OCI-LY3 (cell line): Measurements from ENCODE around the gene MOCOS.

Source experiments
- H2AFZ ChIP-seq: fragments of 200-600, 300-600 bp; shearing (Covaris generic); 2 replicates; pipeline ENCODE4 v1.6.0; 2014; ENCODE audit warnings: antibody characterized with exemption, low read depth, low read length
- H3K27ac ChIP-seq: fragments of 200-600, 300-600 bp; sonication (generic); 2 replicates; pipeline ENCODE4 v1.5.1; 2014; ENCODE audit warnings: mild to moderate bottlenecking, low read length, moderate library complexity, mixed read lengths
- H3K27me3 ChIP-seq: fragments of 200-600, 300-600 bp; sonication (generic); 2 replicates; pipeline ENCODE4 v1.6.1; 2014; ENCODE audit warnings: low read depth, low read length, mixed read lengths
- H3K36me3 ChIP-seq: fragments of 200-600, 300-600 bp; sonication (generic); replicated peaks from 2 replicates; pipeline ENCODE3; 2014; ENCODE audit warnings: low read depth, low read length, mixed read lengths
- H3K4me1 ChIP-seq: fragments of 300-600, 200-600 bp; sonication (generic); 2 replicates; pipeline ENCODE4 v1.6.1; 2014; ENCODE audit warnings: low read length, mixed read lengths
- H3K4me2 ChIP-seq: fragments of 200-600, 300-600 bp; sonication (generic); 2 replicates; pipeline ENCODE4 v1.6.1; 2014; ENCODE audit warnings: low read length, mixed read lengths
- H3K4me3 ChIP-seq: fragments of 300-600, 200-600 bp; sonication (generic); 2 replicates; pipeline ENCODE4 v1.5.1; 2014; ENCODE audit warnings: antibody characterized with exemption, mild to moderate bottlenecking, low read length, moderate library complexity
- H3K79me2 ChIP-seq: fragments of 300-600, 200-600 bp; shearing (Covaris generic); 2 replicates; pipeline ENCODE4 v1.6.1; 2014; ENCODE audit warnings: mild to moderate bottlenecking, low read length, mixed read lengths
- H3K9ac ChIP-seq: fragments of 300-600, 200-600 bp; shearing (Covaris generic); 2 replicates; pipeline ENCODE4 v1.6.0; 2014; ENCODE audit warnings: mild to moderate bottlenecking, low read length, moderate library complexity
- H3K9me3 ChIP-seq: fragments of 200-600, 300-600 bp; shearing (Covaris generic); 2 replicates; pipeline ENCODE4 v1.6.1; 2014; ENCODE audit warnings: low read length, mixed read lengths; ENCODE audit not compliant: insufficient read depth
- H4K20me1 ChIP-seq: fragments of 200-600, 300-600 bp; sonication (generic); 2 replicates; pipeline ENCODE4 v1.6.1; 2016; ENCODE audit warnings: low read length, mixed read lengths; ENCODE audit not compliant: insufficient read depth
- CTCF ChIP-seq: fragments of 200-600, 300-600 bp; sonication (generic); IDR thresholded peaks from 2 replicates; pipeline ENCODE4 v1.5.1; 2014; ENCODE audit warnings: antibody characterized with exemption, low read length, low read depth
- EZH2phosphoT487 ChIP-seq: fragments of 200-600 bp; shearing (Covaris generic); IDR thresholded peaks from 2 replicates; pipeline ENCODE4 v1.6.1; 2018; ENCODE audit warnings: antibody characterized with exemption, mixed run types, low read depth

Gene MOCOS

GRCh38 chr18:36211612-36212065 is 24.3 kb downstream of the MOCOS start:
- no peak overlapping the region for H3K27ac ChIP-seq
- H3K4me2 ChIP-seq: no peak overlapping the region
- H3K9ac ChIP-seq: no peak overlapping the region
- H3K36me3 ChIP-seq: no peaks in the 10 kb centered on the region
- H3K79me2 ChIP-seq: no peaks in the 10 kb centered on the region
- no peaks in the 10 kb centered on the region for H3K27me3 ChIP-seq
- no peak overlapping the region for H3K4me3 ChIP-seq
- H3K4me1 ChIP-seq: no peaks in the 10 kb centered on the region
- no peak for TF ChIP-seq CTCF
- TF ChIP-seq EZH2phosphoT487: no peak
- H3K9me3 ChIP-seq: no peaks in the 10 kb centered on the region
- no peak overlapping the region for H2AFZ ChIP-seq
- H4K20me1 ChIP-seq: no peaks in the 10 kb centered on the region

- Histone ChIP-seq H3K4me1 (no peaks in the 10 kb centered on the region), H3K4me3 (no peak overlapping the region), H3K9me3 (no peaks in the 10 kb centered on the region), H3K9ac (no peak overlapping the region), H2AFZ (no peak overlapping the region), H3K27ac (no peak overlapping the region), H4K20me1 (no peaks in the 10 kb centered on the region), H3K36me3 (no peaks in the 10 kb centered on the region), H3K79me2 (no peaks in the 10 kb centered on the region), H3K27me3 (no peaks in the 10 kb centered on the region), H3K4me2 (no peak overlapping the region)
- TF ChIP-seq CTCF (no peak), EZH2phosphoT487 (no peak)
These were observed 25.2 kb downstream of the MOCOS start for GRCh38 chr18:36212301-36213171.

- H3K36me3 ChIP-seq: no peaks in the 10 kb centered on the region
- H3K27me3 ChIP-seq: no peaks in the 10 kb centered on the region
- no peak overlapping the region for H3K9ac ChIP-seq
- no peaks in the 10 kb centered on the region for H4K20me1 ChIP-seq
- no peaks in the 10 kb centered on the region for H3K4me1 ChIP-seq
- H3K4me3 ChIP-seq: no peak overlapping the region
- TF ChIP-seq CTCF (no peak), EZH2phosphoT487 (no peak)
- H2AFZ ChIP-seq: no peak overlapping the region
- no peak overlapping the region for H3K4me2 ChIP-seq
- no peaks in the 10 kb centered on the region for H3K9me3 ChIP-seq
- H3K79me2 ChIP-seq: no peaks in the 10 kb centered on the region
- H3K27ac ChIP-seq: no peak overlapping the region
These were observed 27.5 kb downstream of the MOCOS start for GRCh38 chr18:36214811-36215210.

DNA sequence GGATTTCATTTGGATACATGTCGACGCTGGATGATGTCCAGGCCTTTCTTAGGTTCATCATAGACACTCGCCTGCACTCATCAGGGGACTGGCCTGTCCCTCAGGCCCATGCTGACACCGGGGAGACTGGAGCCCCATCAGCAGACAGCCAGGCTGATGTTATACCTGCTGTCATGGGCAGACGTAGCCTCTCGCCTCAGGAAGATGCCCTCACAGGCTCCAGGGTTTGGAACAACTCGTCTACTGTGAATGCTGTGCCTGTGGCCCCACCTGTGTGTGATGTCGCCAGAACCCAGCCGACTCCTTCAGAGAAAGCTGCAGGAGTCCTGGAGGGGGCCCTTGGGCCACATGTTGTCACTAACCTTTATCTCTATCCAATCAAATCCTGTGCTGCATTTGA is 28.3 kb downstream of the MOCOS start:
- Histone ChIP-seq H3K27ac (no peak overlapping the region), H3K27me3 (no peaks in the 10 kb centered on the region), H3K9me3 (no peaks in the 10 kb centered on the region), H3K79me2 (no peaks in the 10 kb centered on the region), H3K4me2 (no peak overlapping the region), H3K4me3 (no peak overlapping the region), H2AFZ (no peak overlapping the region), H3K9ac (no peak overlapping the region), H3K36me3 (no peaks in the 10 kb centered on the region), H4K20me1 (no peaks in the 10 kb centered on the region), H3K4me1 (no peaks in the 10 kb centered on the region)
- no peak for TF ChIP-seq CTCF
- TF ChIP-seq EZH2phosphoT487: no peak
